Small intestine (tissue), 16 donors: Measurements from ENCODE around the gene TWIST2. TPM values are rescaled to one million over a fixed set of nuclear protein-coding genes. Genes with fewer than 3 reads are reported as not detected.

ENCODE experiments used
- DNase-seq, 2 donors: peaks; one replicate each; pipeline versions ENCODE4 v3.0.0 to v3.0.0-alpha.2; 2013
- FAIRE-seq: peaks from 2 replicates; lab custom pipeline; 2012; peaks lifted over from hg19 to GRCh38; lab: Jason Lieb, UNC
- H3K27ac ChIP-seq, 3 donors: one replicate each; pipeline ENCODE4 v1.5.1; 2013; ENCODE audit warnings: low read length in 2 of 3, mild to moderate bottlenecking in 2 of 3, control low read depth in 1 of 3, inconsistent platforms in 1 of 3, low read depth in 1 of 3, moderate library complexity in 1 of 3
- H3K27me3 ChIP-seq, 3 donors: one replicate each; pipeline ENCODE4 v1.6.1; 2013; ENCODE audit warnings: low read length in 3 of 3, inconsistent platforms in 1 of 3; ENCODE audit not compliant: control insufficient read depth in 3 of 3, insufficient read depth in 3 of 3
- H3K36me3 ChIP-seq, 3 donors: one replicate each; pipeline ENCODE4 v1.6.1; 2013; ENCODE audit warnings: low read length in 3 of 3, inconsistent platforms in 1 of 3, low read depth in 1 of 3, mild to moderate bottlenecking in 1 of 3, moderate library complexity in 1 of 3; ENCODE audit not compliant: control insufficient read depth in 3 of 3, insufficient read depth in 2 of 3
- H3K4me1 ChIP-seq, 3 donors: one replicate each; pipeline ENCODE4 v1.6.1; 2013; ENCODE audit warnings: low read length in 2 of 3, inconsistent platforms in 1 of 3, low read depth in 1 of 3, mild to moderate bottlenecking in 1 of 3, moderate library complexity in 1 of 3; ENCODE audit not compliant: control insufficient read depth in 3 of 3, insufficient read depth in 2 of 3
- H3K4me3 ChIP-seq, 3 donors: one replicate each; pipeline ENCODE4 v1.5.1; 2013; ENCODE audit warnings: low read length in 3 of 3, control low read depth in 1 of 3, inconsistent platforms in 1 of 3, low read depth in 1 of 3, mild to moderate bottlenecking in 1 of 3, moderate library complexity in 1 of 3
- H3K9me3 ChIP-seq, 2 donors: one replicate each; pipeline ENCODE4 v1.6.1; 2013; ENCODE audit warnings: low read depth in 1 of 2, low read length in 1 of 2; ENCODE audit not compliant: control insufficient read depth in 2 of 2, insufficient read depth in 1 of 2
- WGBS, 3 donors: extraction: QIAGEN DNeasy Blood & Tissue Kit; methylation state at CpG; one replicate each; pipeline ENCODE4 v1.1.7; 2013; 5-methylcytosine and 5-hydroxymethylcytosine counted together
- long read RNA-seq, 10 donors: transcript quantifications; one replicate each; lab custom pipeline, GENCODE V29; 2026
- polyA plus RNA-seq, 4 donors: library from polyadenylated mRNA; stranded (reverse) in 3 of 4; unstranded in 1 of 4; fragments of 200-250 nt in 3 of 4; fragments of 120-200 nt in 1 of 4; gene quantifications; one replicate each; pipeline versions ENCODE4 v1.2.1 to v1.2.3, GENCODE V29; 2013
- donor health status: healthy with polysubstance abuse.
- donor health status: control.
- donor health status: control.
- donor health status: Bipolar disorder and iron deficiency.
- donor health status: healthy.

TWIST2 gene
- polyA plus RNA-seq = 1 to 10 TPM in 3 of 4 donors, not detected in 1; 1.7 to 7.9 (median 3.0) TPM
- long read RNA-seq, donor 1 = 0 reads
- long read RNA-seq, donor 2, partial matches to known transcripts = 0 of 1 reads
- long read RNA-seq, donor 2, other reads (novel, unspliced or antisense) = 0 of 1 reads
- long read RNA-seq, donor 3, partial matches to known transcripts = 0 of 1 reads
- long read RNA-seq, donor 3, other reads (novel, unspliced or antisense) = 0 of 1 reads
- long read RNA-seq, donor 4 = 0 reads
- long read RNA-seq, donor 5 = 0 reads
- long read RNA-seq, donor 6 = 0 reads
- long read RNA-seq, donor 7 = 0 reads
- long read RNA-seq, donor 8, transcript TWIST2-202 (2 exons, 1,404 nt) = major isoform, 11 of 12 reads
- long read RNA-seq, donor 8, partial matches to known transcripts = 0 of 12 reads
- long read RNA-seq, donor 8, other reads (novel, unspliced or antisense) = 0 of 12 reads
- long read RNA-seq, donor 9, partial matches to known transcripts = 0 of 2 reads
- long read RNA-seq, donor 9, other reads (novel, unspliced or antisense) = 0 of 2 reads
- long read RNA-seq, donor 10, partial matches to known transcripts = 0 of 5 reads
- long read RNA-seq, donor 10, other reads (novel, unspliced or antisense) = 0 of 5 reads

- peak within 1 kb of the TSS; percentile 12 to 49 (median 40) for H3K4me3 ChIP-seq
- peak within 1 kb of the TSS in 2 of 3 donors; percentile 58 to 80 for H3K27ac ChIP-seq
- DNase-seq = peak in 1 of 2 donors; percentile 40
- H3K9me3 ChIP-seq = peaks cover 0 to 1% of the 10 kb centered on the region in 2 donors
- H3K4me1 ChIP-seq = no peaks in the 10 kb centered on the region
- FAIRE-seq = no peak
- no peaks in the 10 kb centered on the region for H3K36me3 ChIP-seq
- 4 to 13% (median 5%) methylated on average over 60 to 90 of the region's 90 CpGs for WGBS, 3 donors
- peaks cover 11 to 56% (median 38%) of the 10 kb centered on the region in 3 donors for H3K27me3 ChIP-seq
Measured at GRCh38 chr2:238847841-238848690, at the start of gene TWIST2. Gene TWIST2, plus strand, starts transcription at chr2:238848085. Its CDS starts 131 bp downstream, at chr2:238848216.

- Histone ChIP-seq H3K9me3 (no peaks in the 10 kb centered on the region), H3K4me3 (no peak overlapping the region), H3K27me3 (peaks cover 0 to 7% (median 3%) of the 10 kb centered on the region in 3 donors), H3K4me1 (no peaks in the 10 kb centered on the region), H3K27ac (no peak overlapping the region), H3K36me3 (no peaks in the 10 kb centered on the region)
- FAIRE-seq (no peak), DNase-seq (no peak)
- 83 to 89% (median 84%) methylated on average over 8 of the region's 8 CpGs for WGBS, 3 donors
Measured at GRCh38 chr2:238801791-238802190, 46.1 kb upstream of the TWIST2 start.

GRCh38 chr2:238802957-238803356 lies 44.9 kb upstream of the TWIST2 start:
- DNase-seq (no peak), FAIRE-seq (no peak)
- WGBS, 3 donors = 20 to 47% (median 25%) methylated on average over 4 of the region's 4 CpGs
- Histone ChIP-seq H3K36me3 (no peaks in the 10 kb centered on the region), H3K9me3 (no peaks in the 10 kb centered on the region), H3K4me1 (no peaks in the 10 kb centered on the region), H3K27me3 (peaks cover 0 to 3% (median 0%) of the 10 kb centered on the region in 3 donors), H3K4me3 (no peak overlapping the region), H3K27ac (no peak overlapping the region)

- Histone ChIP-seq H3K4me3 (no peak overlapping the region), H3K9me3 (peaks cover 0 to 5% of the 10 kb centered on the region in 2 donors), H3K27ac (no peak overlapping the region), H3K4me1 (no peaks in the 10 kb centered on the region), H3K36me3 (no peaks in the 10 kb centered on the region), H3K27me3 (peaks cover 0 to 3% (median 0%) of the 10 kb centered on the region in 3 donors)
- WGBS, 3 donors = 64 to 71% (median 69%) methylated on average over 17 of the region's 17 CpGs
- DNase-seq = no peak
- no peak for FAIRE-seq
Measured at GRCh38 chr2:238803996-238804870, 43.7 kb upstream of the TWIST2 start.

GRCh38 chr2:238808761-238809160 lies 39.1 kb upstream of the TWIST2 start:
- 88 to 94% (median 93%) methylated on average over 1 of the region's 1 CpG for WGBS, 3 donors
- H3K36me3 ChIP-seq = no peaks in the 10 kb centered on the region
- DNase-seq = no peak
- no peak for FAIRE-seq
- no peaks in the 10 kb centered on the region for H3K27me3 ChIP-seq
- no peak overlapping the region for H3K27ac ChIP-seq
- H3K9me3 ChIP-seq = peaks cover 0 to 15% of the 10 kb centered on the region in 2 donors
- no peaks in the 10 kb centered on the region for H3K4me1 ChIP-seq
- no peak overlapping the region for H3K4me3 ChIP-seq

- WGBS, 3 donors = 77 to 88% (median 80%) methylated on average over 5 of the region's 5 CpGs
- H3K4me3 ChIP-seq = no peak overlapping the region
- FAIRE-seq = no peak
Measured at GRCh38 chr2:238810321-238810720, 37.6 kb upstream of the TWIST2 start.

GRCh38 chr2:238811293-238811692 lies 36.6 kb upstream of the TWIST2 start:
- Histone ChIP-seq H3K4me1 (no peaks in the 10 kb centered on the region), H3K36me3 (no peaks in the 10 kb centered on the region), H3K27me3 (no peaks in the 10 kb centered on the region), H3K27ac (no peak overlapping the region), H3K4me3 (no peak overlapping the region), H3K9me3 (peaks cover 0 to 15% of the 10 kb centered on the region in 2 donors)
- FAIRE-seq (no peak), DNase-seq (no peak)
- 45 to 60% (median 47%) methylated on average over 4 of the region's 4 CpGs for WGBS, 3 donors

More at GRCh38 chr2:238810321-238810720, 37.6 kb upstream of the TWIST2 start:
- H3K9me3 ChIP-seq = peaks cover 0 to 15% of the 10 kb centered on the region in 2 donors
- H3K36me3 ChIP-seq = no peaks in the 10 kb centered on the region
- DNase-seq = no peak
- H3K4me1 ChIP-seq = no peaks in the 10 kb centered on the region
- no peak overlapping the region for H3K27ac ChIP-seq
- no peaks in the 10 kb centered on the region for H3K27me3 ChIP-seq
